ENCODE results near the gene LPCAT2.

Gene LPCAT2

GRCh38 chr16:55508941-55509931 lies at the start of gene LPCAT2:
Gene LPCAT2 (plus strand): TSS chr16:55509072. CDS start chr16:55509182, 110 bp downstream.
- in situ Hi-C loops (cut with MboI; ENCODE audit: low pct_unique_long_range_greater_than_20kb, low sequenced_read_pairs) = no loop called here
- DNase-seq = peak; percentile 82

- DNase-seq = no peak
- in situ Hi-C loops (cut with MboI; ENCODE audit: low pct_unique_long_range_greater_than_20kb, low sequenced_read_pairs) = loop anchor here (10.0 to 25.0 kb wide), 2 partner anchors 243 to 375 kb away; partner anchors contain the start of gene CES1
Measured at GRCh38 chr16:55462241-55462640, 46.6 kb upstream of the LPCAT2 start.

GRCh38 chr16:55464375-55464774 lies 44.5 kb upstream of the LPCAT2 start:
- no peak for DNase-seq
- in situ Hi-C loops (cut with MboI; ENCODE audit: low pct_unique_long_range_greater_than_20kb, low sequenced_read_pairs) = loop anchor here (10.0 to 25.0 kb wide), 2 partner anchors 240 to 373 kb away; partner anchors contain the start of gene CES1

- in situ Hi-C loops (cut with MboI; ENCODE audit: low pct_unique_long_range_greater_than_20kb, low sequenced_read_pairs) = loop anchor here (10.0 to 25.0 kb wide), 2 partner anchors 240 to 372 kb away; partner anchors contain the start of gene CES1
- DNase-seq = peak; percentile 88
Measured at GRCh38 chr16:55465077-55465896, 43.6 kb upstream of the LPCAT2 start.

GRCh38 chr16:55466209-55466608 lies 42.7 kb upstream of the LPCAT2 start:
- DNase-seq = no peak
- in situ Hi-C loops (cut with MboI; ENCODE audit: low pct_unique_long_range_greater_than_20kb, low sequenced_read_pairs) = loop anchor here (10.0 to 25.0 kb wide), 2 partner anchors 239 to 371 kb away; partner anchors contain the start of gene CES1

GRCh38 chr16:55467898-55468297 lies 41.0 kb upstream of the LPCAT2 start:
- no peak for DNase-seq
- in situ Hi-C loops (cut with MboI; ENCODE audit: low pct_unique_long_range_greater_than_20kb, low sequenced_read_pairs) = loop anchor here (10.0 to 25.0 kb wide), 2 partner anchors 237 to 369 kb away; partner anchors contain the start of gene CES1

- in situ Hi-C loops (cut with MboI; ENCODE audit: low pct_unique_long_range_greater_than_20kb, low sequenced_read_pairs) = loop anchor here (10.0 to 25.0 kb wide), 2 partner anchors 236 to 369 kb away; partner anchors contain the start of gene CES1
- no peak for DNase-seq
Measured at GRCh38 chr16:55468352-55468990, 40.4 kb upstream of the LPCAT2 start.

GRCh38 chr16:55469821-55470532 lies 38.9 kb upstream of the LPCAT2 start:
- no peak for DNase-seq
- in situ Hi-C loops (cut with MboI; ENCODE audit: low pct_unique_long_range_greater_than_20kb, low sequenced_read_pairs) = loop anchor here (10.0 to 25.0 kb wide), 2 partner anchors 235 to 367 kb away; partner anchors contain the start of gene CES1

GRCh38 chr16:55470533-55471371 lies 38.1 kb upstream of the LPCAT2 start:
- no peak for DNase-seq
- in situ Hi-C loops (cut with MboI; ENCODE audit: low pct_unique_long_range_greater_than_20kb, low sequenced_read_pairs) = loop anchor here (25.0 kb wide), 1 partner anchor 367 kb away; the partner anchor contains the start of gene CES1

- DNase-seq = no peak
Measured at GRCh38 chr16:55471448-55472097, 37.3 kb upstream of the LPCAT2 start.

GRCh38 chr16:55473587-55473986 lies 35.3 kb upstream of the LPCAT2 start:
- in situ Hi-C loops (cut with MboI; ENCODE audit: low pct_unique_long_range_greater_than_20kb, low sequenced_read_pairs) = loop anchor here (25.0 kb wide), 1 partner anchor 364 kb away; the partner anchor contains the start of gene CES1
- DNase-seq = no peak

More at GRCh38 chr16:55471448-55472097, 37.3 kb upstream of the LPCAT2 start:
- in situ Hi-C loops (cut with MboI; ENCODE audit: low pct_unique_long_range_greater_than_20kb, low sequenced_read_pairs) = loop anchor here (25.0 kb wide), 1 partner anchor 366 kb away; the partner anchor contains the start of gene CES1

- in situ Hi-C loops (cut with MboI; ENCODE audit: low pct_unique_long_range_greater_than_20kb, low sequenced_read_pairs) = loop anchor here (25.0 kb wide), 1 partner anchor 362 kb away; the partner anchor contains the start of gene CES1
- DNase-seq = no peak
Measured at GRCh38 chr16:55474821-55475220, 34.1 kb upstream of the LPCAT2 start.

GRCh38 chr16:55475919-55476318 lies 33.0 kb upstream of the LPCAT2 start:
- in situ Hi-C loops (cut with MboI; ENCODE audit: low pct_unique_long_range_greater_than_20kb, low sequenced_read_pairs) = no loop called here

GRCh38 chr16:55476625-55477533 lies 32.0 kb upstream of the LPCAT2 start:
- in situ Hi-C loops (cut with MboI; ENCODE audit: low pct_unique_long_range_greater_than_20kb, low sequenced_read_pairs) = no loop called here
- DNase-seq = no peak

More at GRCh38 chr16:55475919-55476318, 33.0 kb upstream of the LPCAT2 start:
- no peak for DNase-seq

- DNase-seq = no peak
- in situ Hi-C loops (cut with MboI; ENCODE audit: low pct_unique_long_range_greater_than_20kb, low sequenced_read_pairs) = no loop called here
Measured at GRCh38 chr16:55477736-55478135, 31.1 kb upstream of the LPCAT2 start.

Data from KBM-7 (cell line).